ENCODE data around the gene NEK2. TPM values are rescaled to one million over a fixed set of nuclear protein-coding genes. Genes with fewer than 3 reads are reported as not detected.

The NEK2 gene
- total and polyA plus RNA-seq, 2 of the 13 experiments (the other 11 are each of a cell fraction or from before 2014, with no cell fraction given) = 10.9 to 40.8 TPM

DNA sequence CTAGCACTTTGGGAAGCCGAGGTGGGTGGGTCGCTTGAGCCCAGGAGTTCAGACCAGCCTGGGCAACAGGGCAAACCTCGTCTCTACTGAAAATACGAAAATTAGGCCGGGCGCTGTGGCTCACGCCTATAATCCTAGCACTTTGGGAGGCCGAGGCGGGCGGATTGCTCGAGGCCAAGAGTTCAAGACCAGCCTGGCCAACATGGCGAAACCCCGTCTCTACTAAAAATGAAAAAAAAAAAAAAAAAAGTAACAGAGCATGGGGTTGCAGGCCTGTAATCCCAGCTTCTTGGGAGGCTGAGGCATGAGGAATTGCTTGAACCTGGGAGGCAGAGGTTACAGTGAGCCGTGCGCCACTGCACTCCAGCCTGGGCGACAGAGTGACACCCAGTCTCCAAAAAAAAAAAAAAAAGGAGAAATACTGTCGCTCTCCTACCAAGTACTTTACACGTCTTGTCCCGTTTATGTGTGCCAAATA, 724 bp upstream of the NEK2 start (continued):
- TF ChIP-seq, protein P1, sequence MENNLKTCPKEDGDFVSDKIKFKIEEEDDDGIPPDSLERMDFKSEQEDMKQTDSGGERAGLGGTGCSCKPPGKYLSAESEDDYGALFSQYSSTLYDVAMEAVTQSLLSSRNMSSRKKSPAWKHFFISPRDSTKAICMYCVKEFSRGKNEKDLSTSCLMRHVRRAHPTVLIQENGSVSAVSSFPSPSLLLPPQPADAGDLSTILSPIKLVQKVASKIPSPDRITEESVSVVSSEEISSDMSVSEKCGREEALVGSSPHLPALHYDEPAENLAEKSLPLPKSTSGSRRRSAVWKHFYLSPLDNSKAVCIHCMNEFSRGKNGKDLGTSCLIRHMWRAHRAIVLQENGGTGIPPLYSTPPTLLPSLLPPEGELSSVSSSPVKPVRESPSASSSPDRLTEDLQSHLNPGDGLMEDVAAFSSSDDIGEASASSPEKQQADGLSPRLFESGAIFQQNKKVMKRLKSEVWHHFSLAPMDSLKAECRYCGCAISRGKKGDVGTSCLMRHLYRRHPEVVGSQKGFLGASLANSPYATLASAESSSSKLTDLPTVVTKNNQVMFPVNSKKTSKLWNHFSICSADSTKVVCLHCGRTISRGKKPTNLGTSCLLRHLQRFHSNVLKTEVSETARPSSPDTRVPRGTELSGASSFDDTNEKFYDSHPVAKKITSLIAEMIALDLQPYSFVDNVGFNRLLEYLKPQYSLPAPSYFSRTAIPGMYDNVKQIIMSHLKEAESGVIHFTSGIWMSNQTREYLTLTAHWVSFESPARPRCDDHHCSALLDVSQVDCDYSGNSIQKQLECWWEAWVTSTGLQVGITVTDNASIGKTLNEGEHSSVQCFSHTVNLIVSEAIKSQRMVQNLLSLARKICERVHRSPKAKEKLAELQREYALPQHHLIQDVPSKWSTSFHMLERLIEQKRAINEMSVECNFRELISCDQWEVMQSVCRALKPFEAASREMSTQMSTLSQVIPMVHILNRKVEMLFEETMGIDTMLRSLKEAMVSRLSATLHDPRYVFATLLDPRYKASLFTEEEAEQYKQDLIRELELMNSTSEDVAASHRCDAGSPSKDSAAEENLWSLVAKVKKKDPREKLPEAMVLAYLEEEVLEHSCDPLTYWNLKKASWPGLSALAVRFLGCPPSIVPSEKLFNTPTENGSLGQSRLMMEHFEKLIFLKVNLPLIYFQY (CRISPR knock-in tag; IDR thresholded peaks at IDR 0.05; ENCODE audit: borderline replicate concordance) = 0 out of 2 replicates have a peak, but pooled peaks have one; percentile 0
- TF ChIP-seq, protein P2, sequence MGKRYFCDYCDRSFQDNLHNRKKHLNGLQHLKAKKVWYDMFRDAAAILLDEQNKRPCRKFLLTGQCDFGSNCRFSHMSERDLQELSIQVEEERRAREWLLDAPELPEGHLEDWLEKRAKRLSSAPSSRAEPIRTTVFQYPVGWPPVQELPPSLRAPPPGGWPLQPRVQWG (CRISPR knock-in tag; IDR thresholded peaks at IDR 0.05; ENCODE audit: borderline replicate concordance, low read depth) = no peak
- TF ChIP-seq ZNF33A (CRISPR knock-in tag; IDR thresholded peaks at IDR 0.05; ENCODE audit: borderline replicate concordance) (no peak), ZNF788 (CRISPR knock-in tag; IDR thresholded peaks at IDR 0.05; ENCODE audit: borderline replicate concordance) (peak; percentile 1; the same call in 1 of the 2 replicates), UBTF (CRISPR knock-in tag; IDR thresholded peaks at IDR 0.05) (peak; percentile 5), MYPOP (CRISPR knock-in tag; IDR thresholded peaks at IDR 0.05) (no peak), ZBTB43 (CRISPR knock-in tag; conservative IDR thresholded peaks at IDR 0.05) (no peak), DPF2 (CRISPR knock-in tag; IDR thresholded peaks at IDR 0.05; ENCODE audit: borderline replicate concordance, low read depth) (no peak), ZMAT3 (CRISPR knock-in tag; conservative IDR thresholded peaks at IDR 0.05) (0 out of 2 replicates have a peak, but pooled peaks have one; percentile 20), ZNF282 (IDR thresholded peaks at IDR 0.05; ENCODE audit: partially characterized antibody) (no peak), ZNF546 (CRISPR knock-in tag; conservative IDR thresholded peaks at IDR 0.05) (no peak), ZBTB4 (CRISPR knock-in tag; IDR thresholded peaks at IDR 0.05; ENCODE audit: borderline replicate concordance) (no peak)

Measured in HepG2 (cell line).